ENCODE results near the gene INSYN1. TPM values are rescaled to one million over a fixed set of nuclear protein-coding genes. Genes with fewer than 3 reads are reported as not detected.
"Not testable (repeated sequence)": the region's sequence is repeated elsewhere in the genome, so short reads cannot be mapped to it uniquely, and the experiment has no call there.

Gene INSYN1
- total and polyA plus RNA-seq, 2 experiments from 2014 or later: 9.2 to 9.6 TPM

DNA sequence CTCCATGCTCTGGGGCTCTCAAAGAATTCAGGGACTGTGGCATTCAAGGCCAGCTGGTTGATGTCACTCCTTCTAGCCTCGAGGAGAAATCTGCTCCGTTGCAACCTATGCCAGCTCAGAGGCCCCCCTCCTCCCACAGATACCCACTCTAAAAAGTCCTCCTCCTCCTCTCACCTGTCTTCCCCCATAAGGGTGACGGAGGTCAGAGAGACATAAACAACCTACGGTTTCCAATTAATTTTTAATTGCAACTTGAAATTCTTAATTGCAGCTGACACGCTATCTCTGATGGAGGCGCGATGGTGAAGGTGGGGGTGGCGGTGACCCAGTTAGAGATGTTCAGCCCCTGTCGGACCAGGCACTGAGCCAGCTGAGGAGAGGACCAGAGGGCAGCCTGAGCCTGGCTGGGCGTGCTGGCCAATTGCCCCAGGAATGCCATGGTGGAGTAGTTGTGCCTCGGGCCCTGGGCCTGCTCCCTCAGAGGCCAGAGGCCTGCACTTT is 43.2 kb upstream of the INSYN1 start:
- DNase-seq (ENCODE audit: low read depth in 1 of 2, low spot score in 1 of 2): no peak
- H3K27ac ChIP-seq: no peak overlapping the region
- H3K4me1 ChIP-seq (ENCODE audit: low read depth): no peaks in the 10 kb centered on the region
- no peaks in the 10 kb centered on the region for H3K27me3 ChIP-seq
- no peak overlapping the region for H3K4me3 ChIP-seq
- TF ChIP-seq, protein P1, sequence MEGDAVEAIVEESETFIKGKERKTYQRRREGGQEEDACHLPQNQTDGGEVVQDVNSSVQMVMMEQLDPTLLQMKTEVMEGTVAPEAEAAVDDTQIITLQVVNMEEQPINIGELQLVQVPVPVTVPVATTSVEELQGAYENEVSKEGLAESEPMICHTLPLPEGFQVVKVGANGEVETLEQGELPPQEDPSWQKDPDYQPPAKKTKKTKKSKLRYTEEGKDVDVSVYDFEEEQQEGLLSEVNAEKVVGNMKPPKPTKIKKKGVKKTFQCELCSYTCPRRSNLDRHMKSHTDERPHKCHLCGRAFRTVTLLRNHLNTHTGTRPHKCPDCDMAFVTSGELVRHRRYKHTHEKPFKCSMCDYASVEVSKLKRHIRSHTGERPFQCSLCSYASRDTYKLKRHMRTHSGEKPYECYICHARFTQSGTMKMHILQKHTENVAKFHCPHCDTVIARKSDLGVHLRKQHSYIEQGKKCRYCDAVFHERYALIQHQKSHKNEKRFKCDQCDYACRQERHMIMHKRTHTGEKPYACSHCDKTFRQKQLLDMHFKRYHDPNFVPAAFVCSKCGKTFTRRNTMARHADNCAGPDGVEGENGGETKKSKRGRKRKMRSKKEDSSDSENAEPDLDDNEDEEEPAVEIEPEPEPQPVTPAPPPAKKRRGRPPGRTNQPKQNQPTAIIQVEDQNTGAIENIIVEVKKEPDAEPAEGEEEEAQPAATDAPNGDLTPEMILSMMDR (IDR thresholded peaks at IDR 0.05; ENCODE audit: low read depth, low read length): no peak
- H3K36me3 ChIP-seq: no peaks in the 10 kb centered on the region
- no peaks in the 10 kb centered on the region for H3K9me3 ChIP-seq (ENCODE audit: low read depth)

DNA sequence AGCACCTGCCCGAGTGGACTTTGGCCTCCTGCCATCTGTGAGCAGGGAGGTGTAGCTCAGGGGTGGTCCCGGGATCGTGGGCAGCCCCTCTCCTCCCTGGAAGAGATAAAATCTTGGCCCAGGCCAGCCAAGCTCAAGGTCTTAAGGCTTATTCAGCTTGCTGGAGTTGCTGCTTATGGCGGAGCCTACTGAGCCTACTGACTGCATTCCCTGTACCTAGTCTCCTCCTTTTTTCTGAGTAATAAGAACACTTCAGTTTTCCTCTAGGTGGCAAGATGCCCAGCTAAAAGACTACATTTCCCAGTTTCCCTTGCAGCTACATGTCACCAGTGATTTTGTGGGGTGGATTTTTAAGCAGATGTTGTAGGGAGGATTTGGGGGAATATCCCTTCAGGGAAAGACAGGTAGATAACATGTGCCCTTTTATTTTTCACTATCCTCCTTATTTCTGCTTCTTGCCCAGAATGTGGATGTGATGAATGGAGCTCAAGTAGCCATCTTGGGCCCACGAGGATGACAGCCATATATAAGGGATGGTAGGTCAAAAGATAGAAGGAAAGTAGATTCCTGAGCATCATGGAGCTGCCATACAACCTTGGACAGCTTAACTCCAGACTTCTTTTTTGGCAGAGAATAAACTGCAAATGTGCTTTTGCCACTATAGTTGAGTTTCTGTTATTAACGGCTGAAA is 41.4 kb upstream of the INSYN1 start:
- Histone ChIP-seq H3K4me3 (no peak overlapping the region), H3K27ac (no peak overlapping the region), H3K4me1 (ENCODE audit: low read depth) (no peaks in the 10 kb centered on the region), H3K9me3 (ENCODE audit: low read depth) (no peaks in the 10 kb centered on the region), H3K27me3 (no peaks in the 10 kb centered on the region), H3K36me3 (no peaks in the 10 kb centered on the region)
- TF ChIP-seq, protein P1 (IDR thresholded peaks at IDR 0.05; ENCODE audit: low read depth, low read length): no peak
- peak in 1 of 2 donors; percentile 48 for DNase-seq (ENCODE audit: low read depth in 1 of 2, low spot score in 1 of 2)

DNA sequence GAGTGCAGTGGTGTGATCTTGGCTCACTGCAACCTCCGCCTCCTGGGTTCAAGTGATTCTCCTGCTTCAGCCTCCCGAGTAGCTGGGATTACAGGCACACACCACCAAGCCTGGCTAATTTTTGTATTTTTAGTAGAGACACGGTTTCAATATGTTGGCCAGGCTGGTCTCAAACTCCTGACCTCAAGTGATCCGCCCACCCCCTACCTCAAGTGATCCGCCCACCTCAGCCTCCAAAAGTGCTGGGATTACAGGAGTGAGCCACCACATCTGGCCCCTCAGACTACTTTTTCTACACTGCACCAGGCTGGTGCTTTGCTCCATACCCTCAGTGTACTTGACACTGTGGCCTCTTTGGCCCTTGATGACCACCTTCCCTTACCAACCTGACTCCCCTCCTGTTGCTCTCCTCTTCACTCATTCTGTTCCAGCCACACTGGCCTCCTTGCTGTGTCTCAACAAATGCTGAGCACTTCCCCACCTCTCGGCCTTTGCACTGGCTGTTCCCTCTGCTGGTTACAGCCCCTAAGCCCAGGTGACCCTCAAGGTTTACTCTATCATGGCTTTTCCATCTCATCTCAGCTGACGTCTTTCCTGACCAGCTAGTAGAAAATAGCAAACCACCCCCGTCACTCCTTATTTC is 39.9 kb upstream of the INSYN1 start:
- not testable (repeated sequence) for H3K27me3 ChIP-seq; H3K27ac ChIP-seq; H3K9me3 ChIP-seq (ENCODE audit: low read depth); H3K36me3 ChIP-seq; H3K4me3 ChIP-seq; DNase-seq (ENCODE audit: low read depth in 1 of 2, low spot score in 1 of 2); H3K4me1 ChIP-seq (ENCODE audit: low read depth)

DNA sequence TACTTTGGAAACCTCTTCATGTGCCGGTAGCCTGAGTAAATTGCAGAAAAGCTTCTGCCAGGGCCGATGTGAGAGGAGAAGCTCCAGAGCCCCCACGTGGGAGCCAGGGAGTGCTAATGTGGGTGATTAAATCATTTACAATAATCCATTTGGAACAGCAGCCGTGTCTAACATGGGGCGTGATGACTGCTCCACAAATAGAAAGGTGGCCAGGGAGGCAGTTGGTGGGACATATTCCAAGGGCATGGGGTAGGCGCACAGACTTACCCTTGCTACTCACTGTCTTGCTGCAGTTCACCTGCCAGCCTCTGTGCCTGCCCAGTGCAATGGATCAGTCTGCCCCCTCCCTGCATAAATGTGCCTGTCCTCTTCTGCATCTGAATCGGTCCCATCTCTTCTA is 39.3 kb upstream of the INSYN1 start:
- DNase-seq (ENCODE audit: low read depth in 1 of 2, low spot score in 1 of 2): no peak
- Histone ChIP-seq H3K9me3 (ENCODE audit: low read depth) (no peaks in the 10 kb centered on the region), H3K27ac (no peak overlapping the region), H3K27me3 (no peaks in the 10 kb centered on the region), H3K4me3 (no peak overlapping the region), H3K4me1 (ENCODE audit: low read depth) (no peaks in the 10 kb centered on the region), H3K36me3 (no peaks in the 10 kb centered on the region)
- TF ChIP-seq, protein P1 (IDR thresholded peaks at IDR 0.05; ENCODE audit: low read depth, low read length): no peak

DNA sequence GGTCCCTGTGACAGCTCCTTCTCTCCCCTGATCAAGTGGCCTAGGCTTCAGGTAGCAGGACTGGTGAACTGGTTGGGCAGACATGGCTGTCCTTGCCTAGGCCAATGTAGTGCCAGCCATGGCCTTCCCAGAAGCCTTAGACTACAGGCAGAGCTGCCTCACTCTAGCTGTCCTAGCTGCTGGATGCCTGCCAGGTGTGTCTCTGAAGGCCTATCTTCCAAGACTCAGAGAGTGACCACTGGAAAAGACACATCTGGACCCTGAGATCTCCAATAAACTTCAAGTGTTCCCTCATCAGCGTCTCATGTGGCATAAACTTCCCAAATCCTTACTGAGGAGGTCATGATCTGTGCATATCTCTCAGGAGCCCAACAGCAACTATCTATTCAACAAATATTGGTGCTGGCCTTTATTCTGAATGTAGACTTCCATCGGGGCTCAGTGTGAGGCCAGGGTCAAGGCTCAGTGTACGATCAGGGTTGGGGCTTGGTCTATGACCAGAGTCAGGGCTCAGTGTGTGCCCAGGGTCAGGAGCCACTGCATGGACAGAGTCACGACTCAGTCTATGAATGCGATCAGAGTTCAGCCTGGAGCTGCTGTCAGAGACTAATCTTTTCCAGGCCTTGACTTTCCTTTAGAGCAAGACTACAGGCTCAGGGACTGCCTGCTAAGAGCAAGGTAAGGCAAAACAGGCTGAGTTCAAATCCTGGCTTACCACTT is 36.5 kb upstream of the INSYN1 start:
- H3K27me3 ChIP-seq: no peaks in the 10 kb centered on the region
- no peaks in the 10 kb centered on the region for H3K4me1 ChIP-seq (ENCODE audit: low read depth)
- no peaks in the 10 kb centered on the region for H3K9me3 ChIP-seq (ENCODE audit: low read depth)
- no peaks in the 10 kb centered on the region for H3K36me3 ChIP-seq
- no peak overlapping the region for H3K27ac ChIP-seq
- DNase-seq (ENCODE audit: low read depth in 1 of 2, low spot score in 1 of 2): no peak
- H3K4me3 ChIP-seq: no peak overlapping the region
- TF ChIP-seq, protein P1 (IDR thresholded peaks at IDR 0.05; ENCODE audit: low read depth, low read length): no peak

DNA sequence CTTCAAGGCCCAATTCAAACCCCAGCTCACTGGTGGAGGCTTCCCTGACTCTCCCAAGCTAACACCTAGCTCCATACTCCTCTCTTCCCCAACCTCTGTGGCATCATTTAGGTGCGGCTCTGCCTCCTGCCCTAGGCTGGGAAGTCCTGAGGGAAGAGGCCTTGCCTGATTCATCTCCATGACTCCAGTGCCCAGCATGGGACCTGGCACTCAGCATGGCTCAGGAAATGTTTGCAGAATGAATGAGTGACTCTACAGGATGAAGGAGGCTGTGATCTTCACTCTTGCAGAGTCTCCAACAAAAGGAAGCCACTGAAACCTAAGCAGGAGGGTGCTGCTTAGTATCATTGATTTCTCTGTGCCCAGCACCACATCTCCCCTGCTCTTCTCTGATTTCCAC is 34.5 kb upstream of the INSYN1 start:
- TF ChIP-seq, protein P1 (IDR thresholded peaks at IDR 0.05; ENCODE audit: low read depth, low read length): no peak
- no peak for DNase-seq (ENCODE audit: low read depth in 1 of 2, low spot score in 1 of 2)
- H3K4me3 ChIP-seq: no peak overlapping the region
- no peaks in the 10 kb centered on the region for H3K4me1 ChIP-seq (ENCODE audit: low read depth)
- H3K9me3 ChIP-seq (ENCODE audit: low read depth): no peaks in the 10 kb centered on the region
- H3K36me3 ChIP-seq: no peaks in the 10 kb centered on the region
- no peak overlapping the region for H3K27ac ChIP-seq
- H3K27me3 ChIP-seq: no peaks in the 10 kb centered on the region

Measured in cardiac muscle cell (in vitro differentiated cells and primary cell).